ENCODE measurements around the gene CYB5R3. TPM values are rescaled to one million over a fixed set of nuclear protein-coding genes. Genes with fewer than 3 reads are reported as not detected.
A peak's percentile ranks its signal among the peaks of the same experiment; 100 is the strongest.

CYB5R3 gene
- total RNA-seq = 100 to 1,000 TPM; 134 to 200 (median 176) TPM

GRCh38 chr22:42649246-42650099, at the start of gene CYB5R3:
CYB5R3 (minus strand) TSS chr22:42649392; CDS start chr22:42649315, 77 bp downstream.
- H3K27me3 ChIP-seq = no peaks in the 10 kb centered on the region
- peaks cover 3 to 45% (median 42%) of the 10 kb centered on the region in 4 donors for H3K4me1 ChIP-seq
- peak; percentile 57 to 68 for DNase-seq (ENCODE audit: low spot score in 2 of 2)
- peak within 1 kb of the TSS; percentile 67 to 99 (median 93) for H3K4me3 ChIP-seq
- peak within 1 kb of the TSS; percentile 83 to 99 (median 96) for H3K27ac ChIP-seq
- no peaks in the 10 kb centered on the region for H3K9me3 ChIP-seq
- 5 to 31% methylated on average over 9 to 47 of the region's 81 CpGs for WGBS, 2 donors
- TF ChIP-seq POLR2A (IDR thresholded peaks at IDR 0.05) (peak in 1 of 2 donors; percentile 44), CTCF (IDR thresholded peaks at IDR 0.05) (peak in 1 of 5 experiments; percentile 34), EP300 (IDR thresholded peaks at IDR 0.05) (peak in 1 of 2 donors; percentile 54)
- H3K36me3 ChIP-seq = no peaks in the 10 kb centered on the region

GRCh38 chr22:42697542-42698013, 48.4 kb upstream of the CYB5R3 start:
- H3K27ac ChIP-seq = peak overlapping the region; percentile 3 to 72 (median 30)
- no peak for TF ChIP-seq CTCF (IDR thresholded peaks at IDR 0.05)
- peak in 1 of 2 donors; percentile 37 for TF ChIP-seq EP300 (IDR thresholded peaks at IDR 0.05)
- TF ChIP-seq POLR2A (IDR thresholded peaks at IDR 0.05) = no peak
- peak in 1 of 2 donors; percentile 29 for DNase-seq (ENCODE audit: low spot score in 2 of 2)
- H3K4me3 ChIP-seq = no peak overlapping the region
- H3K27me3 ChIP-seq = no peaks in the 10 kb centered on the region
- peaks cover 0 to 25% (median 0%) of the 10 kb centered on the region in 3 donors for H3K36me3 ChIP-seq
- H3K4me1 ChIP-seq = peaks cover 0 to 68% (median 12%) of the 10 kb centered on the region in 4 donors
- H3K9me3 ChIP-seq = no peaks in the 10 kb centered on the region
- 53 to 67% methylated on average over 11 to 14 of the region's 16 CpGs for WGBS, 2 donors

- Histone ChIP-seq H3K4me3 (no peak overlapping the region), H3K27me3 (no peaks in the 10 kb centered on the region), H3K4me1 (peaks cover 0 to 71% (median 18%) of the 10 kb centered on the region in 4 donors), H3K9me3 (no peaks in the 10 kb centered on the region), H3K36me3 (peaks cover 0 to 32% (median 0%) of the 10 kb centered on the region in 3 donors), H3K27ac (peak overlapping the region in 3 of 4 donors; percentile 3 to 72 (median 52))
- TF ChIP-seq EP300 (IDR thresholded peaks at IDR 0.05) (no peak), POLR2A (IDR thresholded peaks at IDR 0.05) (no peak), CTCF (IDR thresholded peaks at IDR 0.05) (no peak)
- DNase-seq (ENCODE audit: low spot score in 2 of 2) = no peak
- 77 to 83% methylated on average over 10 of the region's 10 CpGs for WGBS, 2 donors
These were observed 47.3 kb upstream of the CYB5R3 start for GRCh38 chr22:42696331-42696967.

GRCh38 chr22:42695294-42695693, 46.1 kb upstream of the CYB5R3 start:
- no peak for DNase-seq (ENCODE audit: low spot score in 2 of 2)

More at GRCh38 chr22:42695294-42695693, 46.1 kb upstream of the CYB5R3 start:
- WGBS, 2 donors = 65 to 70% methylated on average over 9 to 10 of the region's 10 CpGs
- Histone ChIP-seq H3K4me3 (no peak overlapping the region), H3K4me1 (peaks cover 0 to 61% (median 18%) of the 10 kb centered on the region in 4 donors), H3K36me3 (peaks cover 0 to 34% (median 0%) of the 10 kb centered on the region in 3 donors), H3K9me3 (no peaks in the 10 kb centered on the region), H3K27me3 (no peaks in the 10 kb centered on the region), H3K27ac (peak overlapping the region in 2 of 4 donors; percentile 8 to 41)
- TF ChIP-seq POLR2A (IDR thresholded peaks at IDR 0.05) (no peak), EP300 (IDR thresholded peaks at IDR 0.05) (no peak), CTCF (IDR thresholded peaks at IDR 0.05) (no peak)
